H9 (cell line): ENCODE results near the gene PTCD2. TPM values are rescaled to one million over a fixed set of nuclear protein-coding genes. Genes with fewer than 3 reads are reported as not detected.
"Not testable (repeated sequence)": the region's sequence is repeated elsewhere in the genome, so short reads cannot be mapped to it uniquely, and the experiment has no call there.

Experiments used
- DNase-seq: peaks from one replicate; pipeline ENCODE4 v3.0.0-alpha.2; 2017
- H2AFZ ChIP-seq: one replicate; pipeline ENCODE4 v1.6.1; 2013; ENCODE audit warnings: mild to moderate bottlenecking, low read length, control low read depth, moderate library complexity
- H2AK5ac ChIP-seq: 2 replicates; pipeline ENCODE4 v1.6.1; 2013; ENCODE audit warnings: low read length, control low read depth, mixed read lengths; ENCODE audit not compliant: insufficient read length
- H2BK120ac ChIP-seq: one replicate; pipeline ENCODE4 v1.6.1; 2013; ENCODE audit warnings: low read depth, mild to moderate bottlenecking, low read length, control low read depth, inconsistent platforms; ENCODE audit not compliant: poor library complexity, severe bottlenecking
- H2BK12ac ChIP-seq: 2 replicates; pipeline ENCODE4 v1.6.1; 2013; ENCODE audit warnings: low read length, control low read depth, mixed read lengths, low read depth; ENCODE audit not compliant: insufficient read length
- H2BK15ac ChIP-seq: 2 replicates; pipeline ENCODE4 v1.6.1; 2013; ENCODE audit warnings: low read depth, low read length, control low read depth
- H2BK20ac ChIP-seq: one replicate; pipeline ENCODE4 v1.6.1; 2013; ENCODE audit warnings: low read depth, mild to moderate bottlenecking, low read length, control low read depth, inconsistent platforms; ENCODE audit not compliant: poor library complexity, severe bottlenecking
- H2BK5ac ChIP-seq: 2 replicates; pipeline ENCODE4 v1.6.1; 2013; ENCODE audit warnings: low read length, control low read depth, mixed read lengths; ENCODE audit not compliant: insufficient read length
- H3K14ac ChIP-seq: 2 replicates; pipeline ENCODE4 v1.6.1; 2013; ENCODE audit warnings: low read length, control low read depth; ENCODE audit not compliant: insufficient read depth
- H3K18ac ChIP-seq: 2 replicates; pipeline ENCODE4 v1.6.1; 2013; ENCODE audit warnings: low read depth, mild to moderate bottlenecking, mixed read lengths, low read length, control low read depth; ENCODE audit not compliant: insufficient read length
- H3K23ac ChIP-seq: 2 replicates; pipeline ENCODE4 v1.6.1; 2013; ENCODE audit warnings: low read length, control low read depth, mixed read lengths, low read depth; ENCODE audit not compliant: insufficient read length
- H3K23me2 ChIP-seq: 2 replicates; pipeline ENCODE4 v1.6.1; 2013; ENCODE audit warnings: low read depth, mild to moderate bottlenecking, mixed read lengths, low read length, control low read depth; ENCODE audit not compliant: insufficient read length, poor library complexity, severe bottlenecking
- H3K27ac ChIP-seq: 2 replicates; pipeline ENCODE4 v1.5.1; 2013; ENCODE audit warnings: low read length, control low read depth, mixed read lengths, low read depth; ENCODE audit not compliant: insufficient read length
- H3K27me3 ChIP-seq: 2 replicates; pipeline ENCODE4 v1.6.1; 2013; ENCODE audit warnings: low read length, control low read depth, inconsistent platforms; ENCODE audit not compliant: insufficient read depth
- H3K4ac ChIP-seq: 2 replicates; pipeline ENCODE4 v1.6.1; 2013; ENCODE audit warnings: low read depth, mild to moderate bottlenecking, control low read depth, inconsistent platforms, low read length, moderate library complexity
- H3K4me1 ChIP-seq: 2 replicates; pipeline ENCODE4 v1.6.1; 2013; ENCODE audit warnings: low read length, control low read depth, inconsistent platforms; ENCODE audit not compliant: insufficient read depth
- H3K4me2 ChIP-seq: 2 replicates; pipeline ENCODE4 v1.6.1; 2013; ENCODE audit warnings: low read length, control low read depth, mixed read lengths; ENCODE audit not compliant: insufficient read length, insufficient read depth
- H3K56ac ChIP-seq: 2 replicates; pipeline ENCODE4 v1.6.1; 2013; ENCODE audit warnings: low read depth, mild to moderate bottlenecking, mixed read lengths, low read length, control low read depth; ENCODE audit not compliant: insufficient read length
- H3K79me1 ChIP-seq: 2 replicates; pipeline ENCODE4 v1.6.1; 2013; ENCODE audit warnings: low read depth, mild to moderate bottlenecking, moderate library complexity, low read length, control low read depth, inconsistent platforms; ENCODE audit not compliant: insufficient read depth, poor library complexity, severe bottlenecking
- H3K79me2 ChIP-seq: 2 replicates; pipeline ENCODE4 v1.6.1; 2013; ENCODE audit warnings: low read length, control low read depth, inconsistent platforms; ENCODE audit not compliant: insufficient read depth
- H3K9ac ChIP-seq: 2 replicates; pipeline ENCODE4 v1.6.1; 2013; ENCODE audit warnings: low read length, control low read depth, mixed read lengths; ENCODE audit not compliant: insufficient read length; ENCODE audit errors: extremely low read depth
- H3K9me3 ChIP-seq: one replicate; pipeline ENCODE4 v1.6.1; 2013; ENCODE audit warnings: low read depth, low read length, inconsistent platforms; ENCODE audit not compliant: control insufficient read depth
- H3T11ph ChIP-seq: one replicate; pipeline ENCODE4 v1.6.1; 2013; ENCODE audit warnings: mild to moderate bottlenecking, low read length, control low read depth, inconsistent platforms
- H4K20me1 ChIP-seq: one replicate; pipeline ENCODE4 v1.6.1; 2013; ENCODE audit not compliant: control insufficient read depth, insufficient read length, insufficient read depth
- H4K5ac ChIP-seq: 2 replicates; pipeline ENCODE4 v1.6.1; 2013; ENCODE audit warnings: low read depth, mild to moderate bottlenecking, mixed read lengths, low read length, control low read depth; ENCODE audit not compliant: insufficient read length
- H4K8ac ChIP-seq: replicated peaks from 2 replicates; pipeline ENCODE4 v1.6.1; 2013; ENCODE audit warnings: low read length, control low read depth, mixed read lengths, low read depth; ENCODE audit not compliant: insufficient read length
- H4K91ac ChIP-seq: 2 replicates; pipeline ENCODE4 v1.6.1; 2013; ENCODE audit warnings: low read depth, mild to moderate bottlenecking, moderate library complexity, mixed read lengths, low read length, control low read depth; ENCODE audit not compliant: insufficient read length
- H3K27ac Mint-ChIP-seq, 3 experiments: 2 replicates in 2 of 3; 3 replicates in 1 of 3; pipeline ENCODE4 v1.8.0; 2020 to 2021; ENCODE audit warnings: mixed read lengths in 3 of 3, mild to moderate bottlenecking in 1 of 3, moderate library complexity in 1 of 3
- H3K27me3 Mint-ChIP-seq: 2 replicates; pipeline ENCODE4 v1.8.0; 2021; ENCODE audit warnings: low read depth, mild to moderate bottlenecking, moderate library complexity, mixed read lengths
- H3K36me3 Mint-ChIP-seq, 3 experiments: 2 replicates in 2 of 3; 3 replicates in 1 of 3; pipeline ENCODE4 v1.8.0; 2020 to 2021; ENCODE audit warnings: low read depth in 3 of 3, mixed read lengths in 3 of 3; ENCODE audit not compliant: insufficient read depth in 1 of 3
- H3K4me1 Mint-ChIP-seq, 2 experiments: 2 replicates each; pipeline ENCODE4 v1.8.0; 2020; ENCODE audit warnings: mixed read lengths in 2 of 2
- H3K4me3 Mint-ChIP-seq, 2 experiments: 2 replicates in 1 of 2; 3 replicates in 1 of 2; pipeline ENCODE4 v1.8.0; 2020 to 2021; ENCODE audit warnings: mild to moderate bottlenecking in 2 of 2, mixed read lengths in 2 of 2, moderate library complexity in 1 of 2
- H3K9me3 Mint-ChIP-seq, 2 experiments: 2 replicates in 1 of 2; 3 replicates in 1 of 2; pipeline ENCODE4 v1.8.0; 2020; ENCODE audit warnings: mild to moderate bottlenecking in 2 of 2, mixed read lengths in 2 of 2, moderate library complexity in 1 of 2
- WGBS: extraction: QIAGEN DNeasy Blood & Tissue Kit; methylation state at CpG from one replicate; pipeline ENCODE4 v1.1.7; 2013; ENCODE audit warnings: missing lambda C conversion rate, low lambda C conversion rate, mixed read lengths; ENCODE audit not compliant: insufficient read length; ENCODE audit errors: extremely low coverage; 5-methylcytosine and 5-hydroxymethylcytosine counted together
- total RNA-seq: library from RNA; stranded (reverse); gene quantifications from 2 replicates; pipeline ENCODE4 v1.2.1, GENCODE V29; 2021
- TF ChIP-seq, protein P1 (sequence below): fragments of 200-600 bp; sonication (generic); conservative IDR thresholded peaks from 3 replicates; pipeline ENCODE4 v1.8.0; 2021; ENCODE audit warnings: antibody characterized with exemption, mild to moderate bottlenecking

Gene PTCD2
- total RNA-seq, 1 experiment from 2014 or later = 12.7 TPM

DNA sequence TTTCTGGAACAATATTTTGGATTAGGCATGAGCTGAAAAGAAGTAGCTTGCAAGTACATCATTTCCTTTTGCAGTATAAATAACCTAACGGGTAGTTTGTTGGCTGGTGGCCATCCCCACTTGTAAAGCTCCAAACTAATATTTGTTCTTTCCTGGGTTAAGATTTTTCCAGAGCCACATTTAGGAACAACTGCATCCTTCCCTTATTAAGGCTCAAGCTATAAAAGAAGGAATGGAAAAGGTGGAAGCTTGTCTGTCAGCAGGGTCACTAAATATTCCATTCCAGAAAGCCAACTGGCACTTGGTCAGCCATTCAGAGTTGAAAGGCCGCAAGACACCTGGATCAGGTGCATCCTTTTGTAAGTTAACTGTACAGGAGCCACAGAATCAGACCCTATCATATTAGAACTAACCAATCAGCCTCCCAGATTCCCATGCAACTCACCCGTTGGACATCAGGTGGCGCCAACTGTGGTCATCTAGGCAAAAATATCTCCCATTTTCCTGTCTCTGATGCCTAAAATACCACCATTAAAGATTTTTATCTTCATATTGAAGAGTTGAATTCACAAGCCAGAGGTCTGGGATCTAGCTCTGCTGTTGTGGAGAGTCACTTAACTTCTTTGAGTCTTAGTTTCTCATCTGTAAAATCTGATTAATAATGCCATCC lies 82.9 kb downstream of the PTCD2 start:
- Histone ChIP-seq H3T11ph (no peak overlapping the region), H3K23me2 (no peaks in the 10 kb centered on the region), H2BK5ac (no peak overlapping the region), H4K91ac (no peak overlapping the region), H3K56ac (no peak overlapping the region), H3K79me1 (no peaks in the 10 kb centered on the region), H2AFZ (no peak overlapping the region), H3K23ac (no peak overlapping the region), H3K27ac (no peak overlapping the region), H2BK120ac (no peak overlapping the region), H3K4ac (no peak overlapping the region), H2BK20ac (no peak overlapping the region), H3K14ac (no peak overlapping the region), H3K18ac (no peak overlapping the region), H4K5ac (no peak overlapping the region), H3K9me3 (no peaks in the 10 kb centered on the region), H3K4me1 (no peaks in the 10 kb centered on the region), H2BK15ac (no peak overlapping the region), H4K8ac (no peak overlapping the region), H3K9ac (no peak overlapping the region), H2AK5ac (no peak overlapping the region), H3K27me3 (no peaks in the 10 kb centered on the region), H4K20me1 (no peaks in the 10 kb centered on the region), H3K79me2 (no peaks in the 10 kb centered on the region), H3K4me2 (no peak overlapping the region), H2BK12ac (no peak overlapping the region)
- H3K27ac Mint-ChIP-seq = no peak overlapping the region
- WGBS = no CpG with 5 or more reads among the region's 4 CpGs
- no peak overlapping the region for H3K4me3 Mint-ChIP-seq
- peak; percentile 38 for DNase-seq
- no peaks in the 10 kb centered on the region; the same call in none of the 2 replicates for H3K27me3 Mint-ChIP-seq
- TF ChIP-seq, protein P1, sequence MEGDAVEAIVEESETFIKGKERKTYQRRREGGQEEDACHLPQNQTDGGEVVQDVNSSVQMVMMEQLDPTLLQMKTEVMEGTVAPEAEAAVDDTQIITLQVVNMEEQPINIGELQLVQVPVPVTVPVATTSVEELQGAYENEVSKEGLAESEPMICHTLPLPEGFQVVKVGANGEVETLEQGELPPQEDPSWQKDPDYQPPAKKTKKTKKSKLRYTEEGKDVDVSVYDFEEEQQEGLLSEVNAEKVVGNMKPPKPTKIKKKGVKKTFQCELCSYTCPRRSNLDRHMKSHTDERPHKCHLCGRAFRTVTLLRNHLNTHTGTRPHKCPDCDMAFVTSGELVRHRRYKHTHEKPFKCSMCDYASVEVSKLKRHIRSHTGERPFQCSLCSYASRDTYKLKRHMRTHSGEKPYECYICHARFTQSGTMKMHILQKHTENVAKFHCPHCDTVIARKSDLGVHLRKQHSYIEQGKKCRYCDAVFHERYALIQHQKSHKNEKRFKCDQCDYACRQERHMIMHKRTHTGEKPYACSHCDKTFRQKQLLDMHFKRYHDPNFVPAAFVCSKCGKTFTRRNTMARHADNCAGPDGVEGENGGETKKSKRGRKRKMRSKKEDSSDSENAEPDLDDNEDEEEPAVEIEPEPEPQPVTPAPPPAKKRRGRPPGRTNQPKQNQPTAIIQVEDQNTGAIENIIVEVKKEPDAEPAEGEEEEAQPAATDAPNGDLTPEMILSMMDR = peak; percentile 73
- peaks cover 7 to 18% (median 9%) of the 10 kb centered on the region in 3 experiments; a peak in 6 of 7 replicates for H3K36me3 Mint-ChIP-seq
- peaks cover 17% of the 10 kb centered on the region in 2 experiments for H3K4me1 Mint-ChIP-seq
- peaks cover 15 to 22% of the 10 kb centered on the region in 2 experiments for H3K9me3 Mint-ChIP-seq

DNA sequence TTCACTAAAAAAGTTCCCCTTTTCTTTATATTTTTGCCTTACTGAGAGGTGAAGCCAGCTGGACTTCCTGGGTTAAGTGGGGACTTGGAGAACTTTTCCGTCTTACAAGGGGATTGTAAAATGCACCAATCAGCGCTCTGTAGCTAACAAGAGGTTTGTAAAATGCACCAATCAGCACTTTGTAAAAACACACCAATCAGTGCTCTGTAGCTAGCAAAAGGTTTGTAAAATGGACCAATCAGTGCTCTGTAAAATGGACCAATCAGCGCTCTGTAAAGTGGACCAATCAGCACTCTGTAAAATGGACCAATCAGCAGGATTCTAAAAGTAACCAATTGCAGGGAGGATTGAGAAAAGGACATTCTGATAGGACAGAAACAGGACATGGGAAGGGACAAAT lies 84.6 kb downstream of the PTCD2 start:
- H3K4me1 Mint-ChIP-seq, H3K14ac ChIP-seq: not testable (repeated sequence)

More for the DNA sequence above, 84.6 kb downstream of the PTCD2 start:
- H3K9me3 Mint-ChIP-seq = peaks cover 15 to 22% of the 10 kb centered on the region in 2 experiments
- H3K23me2 ChIP-seq, DNase-seq, H4K5ac ChIP-seq, H3K79me1 ChIP-seq, H3K18ac ChIP-seq, H3K4me1 ChIP-seq, H2AK5ac ChIP-seq, H2BK120ac ChIP-seq, H3K56ac ChIP-seq, H3K4me2 ChIP-seq, H3K4ac ChIP-seq, H4K91ac ChIP-seq, H2BK5ac ChIP-seq, H4K20me1 ChIP-seq, H3K9me3 ChIP-seq, H2BK15ac ChIP-seq, H3K27ac ChIP-seq, H3K27ac Mint-ChIP-seq, H4K8ac ChIP-seq, H2AFZ ChIP-seq, H3T11ph ChIP-seq, H3K9ac ChIP-seq, H2BK20ac ChIP-seq, H3K23ac ChIP-seq, H3K4me3 Mint-ChIP-seq, H3K79me2 ChIP-seq, H3K27me3 ChIP-seq, H2BK12ac ChIP-seq, H3K27me3 Mint-ChIP-seq: not testable (repeated sequence)
- H3K36me3 Mint-ChIP-seq = peaks cover 7 to 18% (median 9%) of the 10 kb centered on the region in 3 experiments; a peak in 6 of 7 replicates
- no CpG with 5 or more reads among the region's 3 CpGs for WGBS
